Measurements from ENCODE around the gene MCUB.
"Not testable (repeated sequence)": the region's sequence is repeated elsewhere in the genome, so short reads cannot be mapped to it uniquely, and the experiment has no call there.

MCUB gene

DNA sequence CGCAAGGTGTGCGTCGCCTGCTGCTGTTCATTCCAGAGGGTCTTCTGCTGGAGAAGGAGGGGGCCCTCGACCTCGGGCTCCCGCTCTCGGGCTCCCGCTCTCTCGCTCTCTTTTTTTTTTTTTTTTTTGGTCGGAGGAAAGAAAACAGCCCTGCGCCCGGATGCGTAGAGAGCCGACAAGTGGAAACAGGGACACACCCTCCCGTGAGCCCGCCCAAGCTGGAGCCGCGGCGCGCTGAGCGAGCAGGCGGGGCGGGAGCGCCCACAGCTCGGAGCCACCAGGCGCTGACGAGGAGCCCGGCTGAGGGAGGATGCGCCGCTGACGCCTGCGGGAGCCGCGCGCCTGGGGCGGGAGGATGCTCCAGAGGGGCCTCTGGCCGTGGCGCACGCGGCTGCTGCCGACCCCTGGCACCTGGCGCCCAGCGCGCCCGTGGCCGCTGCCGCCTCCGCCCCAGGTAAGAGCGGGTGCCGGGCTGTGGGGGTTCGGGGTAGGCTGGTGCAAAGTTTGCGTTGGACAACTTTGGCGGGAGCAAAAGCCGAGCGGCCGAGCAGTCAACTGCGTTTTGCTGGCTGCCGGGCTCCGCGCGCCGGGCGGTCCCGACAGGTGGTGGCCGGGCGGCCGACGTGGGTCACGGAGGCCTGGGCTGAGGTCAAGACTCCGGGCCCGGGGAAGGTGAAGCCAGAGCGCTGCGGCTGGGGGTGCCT lies at the start of gene MCUB:
MCUB (plus strand) TSS at position 264 of the 704 bp plus-strand sequence; CDS start at position 356, 92 bp downstream.
- peak; percentile 63 to 67 for DNase-seq

DNA sequence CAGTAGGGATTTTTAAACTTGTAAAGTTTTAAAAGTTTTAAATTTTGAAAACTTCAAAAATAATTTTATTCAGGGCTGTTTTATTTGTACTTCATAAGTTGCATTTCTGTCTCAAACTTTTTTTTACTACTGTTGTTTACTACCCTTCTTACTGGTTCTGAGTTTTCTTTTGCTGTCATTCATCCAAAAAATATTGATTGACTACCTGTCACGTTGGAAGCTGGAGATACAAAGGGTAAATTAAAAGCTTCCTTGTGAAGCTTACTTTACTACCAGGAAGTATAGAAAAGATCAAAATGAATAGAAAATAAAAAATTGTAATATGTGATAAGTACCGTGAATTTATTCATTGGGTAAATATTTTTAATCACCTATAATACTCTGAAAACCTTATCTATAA lies 49.4 kb upstream of the MCUB start:
- no peak for DNase-seq

DNA sequence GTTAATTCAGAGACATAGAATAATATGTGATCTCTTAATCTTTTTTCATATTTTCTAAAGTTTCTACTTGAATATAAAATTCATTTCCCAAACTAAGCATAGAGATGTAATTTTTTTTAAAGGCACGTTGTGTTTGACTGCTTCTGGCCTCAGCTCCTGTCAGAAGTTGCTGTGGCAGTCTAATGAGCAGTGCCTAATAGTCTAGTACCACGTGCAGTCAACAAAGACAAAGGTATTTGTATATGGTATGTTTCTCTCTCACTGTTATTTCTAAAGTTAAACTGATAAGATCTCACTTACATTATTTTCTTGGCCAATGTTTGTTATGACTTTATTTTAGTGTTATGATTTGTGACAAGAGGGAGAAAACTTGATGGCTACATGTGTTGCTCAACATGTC lies 48.6 kb upstream of the MCUB start:
- DNase-seq: no peak

- DNase-seq: not testable (repeated sequence)
Measured at GRCh38 chr4:109513368-109513767, 46.7 kb upstream of the MCUB start.

GRCh38 chr4:109532182-109532581 lies 27.9 kb upstream of the MCUB start:
- DNase-seq: no peak

- DNase-seq: no peak
Measured at GRCh38 chr4:109545401-109545800, 14.6 kb upstream of the MCUB start.

- no peak for DNase-seq
Measured at GRCh38 chr4:109547394-109547793, 12.7 kb upstream of the MCUB start.

- DNase-seq: no peak
Measured at GRCh38 chr4:109548655-109549054, 11.4 kb upstream of the MCUB start.

DNA sequence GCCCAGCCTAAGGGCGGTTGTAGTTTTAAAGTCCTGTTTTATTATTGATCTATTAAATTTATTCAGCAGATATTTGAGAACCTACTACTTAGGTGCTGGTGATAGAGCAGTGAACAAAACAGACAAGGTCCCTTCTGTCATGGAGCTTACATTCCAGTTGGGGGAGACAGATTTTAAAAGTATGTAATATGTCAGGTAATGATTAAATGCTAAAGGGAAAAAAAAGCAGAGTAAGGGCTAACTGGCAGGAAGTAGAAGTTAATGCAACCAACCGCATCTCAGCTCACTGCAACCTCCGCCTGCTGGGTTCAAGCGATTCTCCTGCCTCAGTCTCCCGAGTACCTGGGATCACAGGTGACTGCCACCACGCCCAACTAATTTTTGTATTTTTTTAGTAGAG lies 7.8 kb upstream of the MCUB start:
- no peak for DNase-seq

GRCh38 chr4:109553130-109553529 lies 6.9 kb upstream of the MCUB start:
- no peak for DNase-seq

DNA sequence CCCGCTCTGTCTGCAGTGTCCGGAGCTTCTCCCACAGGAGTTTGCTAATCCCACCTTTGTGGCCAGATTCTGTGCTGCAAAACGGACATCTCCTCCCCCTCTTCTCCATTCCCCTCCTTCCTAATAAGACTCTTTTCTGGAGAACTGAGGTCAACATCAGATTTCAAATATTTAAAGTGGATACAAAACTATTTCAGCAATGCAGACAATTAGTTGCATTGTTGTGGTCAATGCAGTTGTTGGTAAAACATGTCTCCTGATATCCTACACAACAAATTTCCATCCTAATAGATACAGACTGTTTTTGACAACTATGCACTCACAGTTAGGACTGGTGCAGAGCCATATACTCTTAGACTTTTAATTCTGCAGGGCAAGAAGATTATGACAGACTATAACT lies 5.1 kb upstream of the MCUB start:
- no peak for DNase-seq

GRCh38 chr4:109557433-109557832 lies 2.6 kb upstream of the MCUB start:
- DNase-seq: no peak

- not testable (repeated sequence) for DNase-seq
Measured at GRCh38 chr4:109558095-109558494, 2.0 kb upstream of the MCUB start.

GRCh38 chr4:109559625-109559982 lies 442 bp upstream of the MCUB start:
- DNase-seq: peak in 1 of 2 experiments; percentile 50

- DNase-seq: no peak
Measured at GRCh38 chr4:109560687-109561461, 828 bp downstream of the MCUB start.

GRCh38 chr4:109562457-109563239 lies 2.6 kb downstream of the MCUB start:
- DNase-seq: no peak

DNA sequence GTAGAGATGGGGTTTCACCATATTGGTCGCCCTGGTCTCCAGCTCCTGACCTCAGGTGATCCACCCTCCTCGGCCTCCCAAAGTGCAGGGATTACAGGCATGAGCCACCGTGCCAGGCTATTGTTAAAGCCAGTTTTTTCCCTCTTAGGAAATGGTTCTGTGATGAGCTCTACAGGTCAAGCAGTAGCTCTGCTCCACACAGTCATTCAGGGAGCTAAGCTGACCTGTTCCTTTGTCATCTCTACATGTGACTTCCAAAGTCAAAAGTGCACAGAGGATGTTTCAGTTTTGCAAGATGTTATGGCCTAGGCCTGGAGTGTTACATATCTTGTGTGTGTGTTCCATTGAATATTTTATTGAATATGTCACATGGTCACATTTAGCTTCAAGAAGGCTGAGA lies 11.4 kb downstream of the MCUB start:
- no peak for DNase-seq

DNA sequence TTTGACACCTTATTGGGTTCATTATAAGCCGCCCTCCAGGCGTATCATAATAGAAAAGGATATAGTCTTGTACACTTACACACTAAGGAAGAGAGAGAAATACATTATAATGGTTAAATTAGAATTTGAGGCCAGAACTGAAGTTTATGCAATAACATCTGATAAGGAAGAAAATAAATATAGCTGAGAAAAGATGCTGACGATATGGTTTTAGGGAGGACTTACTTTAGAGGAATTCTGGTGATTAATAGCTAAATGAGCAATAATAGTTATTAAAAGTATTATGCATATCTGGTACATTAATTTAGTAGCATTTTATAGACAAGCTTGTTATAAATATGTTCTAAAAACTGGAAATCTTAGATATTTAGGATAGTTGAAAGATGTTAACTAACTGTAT lies 12.1 kb downstream of the MCUB start:
- no peak for DNase-seq

DNA sequence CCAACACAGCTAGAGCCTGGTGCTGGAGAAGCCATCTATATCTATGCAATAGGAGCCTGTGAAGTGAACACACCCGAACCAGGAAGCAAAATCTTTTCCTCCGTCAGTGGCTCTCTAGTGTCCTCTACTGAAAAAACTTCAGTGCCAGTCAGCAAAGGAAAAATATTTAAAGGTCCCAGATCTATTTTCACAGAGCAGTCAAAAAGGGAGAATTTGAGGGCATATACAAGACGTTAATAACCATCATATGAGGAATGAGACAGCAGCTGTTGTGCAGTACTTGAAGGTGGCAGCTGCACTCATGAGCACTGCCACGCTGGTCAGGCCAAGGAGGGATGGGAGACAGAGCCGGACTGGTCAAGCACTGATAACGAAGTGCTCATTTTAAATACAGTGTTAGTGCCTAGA lies 14.4 kb downstream of the MCUB start:
- DNase-seq: no peak

GRCh38 chr4:109574931-109575804 lies 15.1 kb downstream of the MCUB start:
- DNase-seq: peak in 1 of 2 experiments; percentile 38

- DNase-seq: peak in 1 of 2 experiments; percentile 7
Measured at GRCh38 chr4:109576462-109576861, 16.4 kb downstream of the MCUB start.

- DNase-seq: no peak
Measured at GRCh38 chr4:109578846-109579245, 18.8 kb downstream of the MCUB start.

GRCh38 chr4:109579997-109580396 lies 20.0 kb downstream of the MCUB start:
- DNase-seq: not testable (repeated sequence)

Measured in NCI-H1930 (cell line).